HFF-Myc (cell line): Measurements from ENCODE around the gene UBL5.
"Not testable (repeated sequence)": the region's sequence is repeated elsewhere in the genome, so short reads cannot be mapped to it uniquely, and the experiment has no call there.

ENCODE experiments used
- DNase-seq: peaks from one replicate; pipeline ENCODE4 v3.0.0-alpha.2; 2011; ENCODE audit warnings: low read depth; ENCODE audit errors: extremely low read depth
- H3K4me3 ChIP-seq: replicated peaks from 2 replicates; pipeline ENCODE4 v1.5.1; 2011; ENCODE audit warnings: low read depth, mild to moderate bottlenecking, control low read depth, low read length
- TF ChIP-seq, protein P1 (sequence below): IDR thresholded peaks from 2 replicates; pipeline ENCODE4 v1.5.1; 2012; ENCODE audit warnings: mild to moderate bottlenecking, low read depth, low read length, control low read depth; ENCODE audit errors: missing control alignments

UBL5 gene

GRCh38 chr19:9827289-9828238 lies at the start of gene UBL5:
Gene UBL5 (plus strand): TSS chr19:9827918. CDS start chr19:9828338, 420 bp downstream.
- DNase-seq: peak; percentile 61
- TF ChIP-seq, protein P1, sequence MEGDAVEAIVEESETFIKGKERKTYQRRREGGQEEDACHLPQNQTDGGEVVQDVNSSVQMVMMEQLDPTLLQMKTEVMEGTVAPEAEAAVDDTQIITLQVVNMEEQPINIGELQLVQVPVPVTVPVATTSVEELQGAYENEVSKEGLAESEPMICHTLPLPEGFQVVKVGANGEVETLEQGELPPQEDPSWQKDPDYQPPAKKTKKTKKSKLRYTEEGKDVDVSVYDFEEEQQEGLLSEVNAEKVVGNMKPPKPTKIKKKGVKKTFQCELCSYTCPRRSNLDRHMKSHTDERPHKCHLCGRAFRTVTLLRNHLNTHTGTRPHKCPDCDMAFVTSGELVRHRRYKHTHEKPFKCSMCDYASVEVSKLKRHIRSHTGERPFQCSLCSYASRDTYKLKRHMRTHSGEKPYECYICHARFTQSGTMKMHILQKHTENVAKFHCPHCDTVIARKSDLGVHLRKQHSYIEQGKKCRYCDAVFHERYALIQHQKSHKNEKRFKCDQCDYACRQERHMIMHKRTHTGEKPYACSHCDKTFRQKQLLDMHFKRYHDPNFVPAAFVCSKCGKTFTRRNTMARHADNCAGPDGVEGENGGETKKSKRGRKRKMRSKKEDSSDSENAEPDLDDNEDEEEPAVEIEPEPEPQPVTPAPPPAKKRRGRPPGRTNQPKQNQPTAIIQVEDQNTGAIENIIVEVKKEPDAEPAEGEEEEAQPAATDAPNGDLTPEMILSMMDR: no peak
- peak within 1 kb of the TSS; percentile 99 for H3K4me3 ChIP-seq

GRCh38 chr19:9782338-9782737 lies 45.4 kb upstream of the UBL5 start:
- no peak for DNase-seq
- TF ChIP-seq, protein P1: no peak
- H3K4me3 ChIP-seq: no peak overlapping the region

GRCh38 chr19:9784163-9784496 lies 43.6 kb upstream of the UBL5 start:
- not testable (repeated sequence) for H3K4me3 ChIP-seq, DNase-seq

DNA sequence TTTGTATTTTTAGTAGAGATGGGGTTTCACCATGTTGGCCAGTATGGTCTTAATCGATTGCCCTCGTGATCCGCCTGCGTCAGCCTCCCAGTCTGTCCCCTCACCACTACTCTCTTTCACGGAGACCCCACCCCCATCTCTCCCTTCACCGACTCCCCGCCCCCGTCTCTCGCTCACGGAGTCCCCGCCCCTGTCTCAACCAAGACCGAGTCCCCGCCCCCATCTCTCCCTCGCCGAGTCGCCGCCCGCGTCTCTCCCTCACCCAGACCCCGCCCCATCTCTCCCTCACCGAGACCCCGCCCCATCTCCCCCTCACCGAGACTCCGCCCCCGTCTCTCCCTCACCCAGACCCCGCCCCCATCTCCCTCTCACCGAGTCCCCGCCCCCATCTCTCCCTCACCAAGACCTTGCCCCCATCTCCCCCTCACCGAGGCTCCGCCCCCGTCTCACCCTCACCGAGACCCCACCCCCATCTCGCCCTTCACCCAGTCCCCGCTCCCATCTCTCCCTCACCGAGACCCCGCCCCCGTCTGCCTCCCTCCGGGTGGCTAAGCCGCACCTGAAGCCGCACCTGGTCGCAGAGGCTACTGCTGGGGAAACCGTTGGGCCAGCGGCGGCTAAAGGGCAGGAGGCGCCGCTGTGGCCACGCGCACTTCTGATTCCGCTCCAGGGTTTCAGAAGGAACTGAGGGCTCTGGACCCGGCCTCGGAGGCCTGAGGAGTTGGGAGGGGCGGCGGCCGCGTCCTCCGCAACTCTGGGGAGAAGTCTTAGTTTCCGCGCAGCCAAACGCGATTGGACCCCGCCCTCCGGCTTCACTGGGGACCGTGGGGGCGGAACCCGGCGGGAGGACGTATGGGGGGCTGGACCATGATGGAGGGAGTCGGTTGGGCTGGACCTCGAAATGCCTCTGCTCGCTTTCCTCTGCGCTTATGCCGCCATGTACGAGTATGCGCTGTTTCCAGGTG lies 42.1 kb upstream of the UBL5 start:
- H3K4me3 ChIP-seq: peak overlapping the region; percentile 58
- DNase-seq: peak; percentile 56
- TF ChIP-seq, protein P1: no peak

DNA sequence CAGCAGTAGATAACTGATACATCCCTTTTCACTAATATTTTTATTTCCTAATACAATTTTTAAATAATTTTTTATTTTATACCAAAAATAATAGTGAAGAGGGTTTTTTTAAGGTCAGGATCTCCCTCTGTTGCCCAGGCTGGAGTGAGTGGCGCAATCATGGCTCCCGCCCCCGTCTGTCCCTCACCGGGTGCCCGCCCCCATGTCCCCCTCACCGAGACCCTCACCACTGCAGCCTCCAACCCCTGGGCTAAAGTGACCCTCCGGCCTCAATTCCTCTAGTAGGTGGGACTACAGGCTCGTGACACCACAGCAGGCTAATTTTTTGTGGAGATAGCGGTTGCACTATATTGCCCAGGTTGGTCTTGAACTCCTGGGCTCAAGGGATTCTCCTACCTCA lies 41.4 kb upstream of the UBL5 start:
- DNase-seq: no peak
- TF ChIP-seq, protein P1: no peak
- H3K4me3 ChIP-seq: peak overlapping the region; percentile 58

DNA sequence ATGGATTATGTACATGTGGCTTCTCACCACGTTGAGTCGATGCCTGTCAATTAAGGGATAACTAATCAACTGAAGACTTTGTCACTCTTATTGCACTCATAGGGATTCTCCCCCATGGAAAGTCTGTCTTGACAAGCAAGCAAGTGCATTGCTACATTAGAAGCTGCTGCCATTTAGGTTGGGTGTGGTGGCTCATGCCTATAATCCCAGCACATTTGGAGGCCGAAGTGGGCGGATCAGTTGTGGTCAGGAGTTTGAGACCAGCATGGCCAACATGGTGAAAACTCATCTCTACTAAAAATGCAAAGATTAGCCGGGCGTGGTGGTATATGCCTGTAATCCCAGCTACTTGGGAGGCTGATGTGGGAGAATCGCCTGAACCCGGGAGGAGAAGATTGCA lies 40.9 kb upstream of the UBL5 start:
- TF ChIP-seq, protein P1: no peak
- no peak for DNase-seq
- H3K4me3 ChIP-seq: no peak overlapping the region; the same call in 1 of the 2 replicates

DNA sequence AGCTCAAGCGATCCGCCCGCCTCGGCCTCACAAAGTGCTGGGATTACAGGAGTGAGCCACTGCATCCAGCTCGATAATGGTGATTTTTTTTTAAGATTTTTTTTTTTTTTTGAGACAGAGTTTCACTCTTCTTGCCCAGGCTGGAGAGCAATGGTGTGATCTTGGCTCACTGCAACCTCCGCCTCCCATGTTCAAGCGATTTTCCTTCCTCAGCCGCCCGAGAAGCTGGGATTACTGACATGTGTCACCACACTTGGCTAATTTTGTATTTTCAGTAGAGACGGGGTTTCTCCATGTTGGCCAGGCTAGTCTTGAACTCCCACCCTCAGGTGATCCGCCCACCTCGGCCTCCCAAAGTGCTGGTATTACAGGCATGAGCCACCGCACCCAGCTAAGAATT lies 39.1 kb upstream of the UBL5 start:
- not testable (repeated sequence) for H3K4me3 ChIP-seq, DNase-seq
